ENCODE results near the gene TACSTD2.

Gene TACSTD2

GRCh38 chr1:58581641-58582040 lies 4.6 kb upstream of the TACSTD2 start:
- no peak for TF ChIP-seq POLR2AphosphoS5 (IDR thresholded peaks at IDR 0.05; ENCODE audit: low read depth, low read length)
- TF ChIP-seq SIN3A (IDR thresholded peaks at IDR 0.05; ENCODE audit: borderline replicate concordance, insufficient read depth, low read length): no peak
- no peak for TF ChIP-seq TAF1 (IDR thresholded peaks at IDR 0.05; ENCODE audit: borderline replicate concordance, insufficient read depth, low read length)

DNA sequence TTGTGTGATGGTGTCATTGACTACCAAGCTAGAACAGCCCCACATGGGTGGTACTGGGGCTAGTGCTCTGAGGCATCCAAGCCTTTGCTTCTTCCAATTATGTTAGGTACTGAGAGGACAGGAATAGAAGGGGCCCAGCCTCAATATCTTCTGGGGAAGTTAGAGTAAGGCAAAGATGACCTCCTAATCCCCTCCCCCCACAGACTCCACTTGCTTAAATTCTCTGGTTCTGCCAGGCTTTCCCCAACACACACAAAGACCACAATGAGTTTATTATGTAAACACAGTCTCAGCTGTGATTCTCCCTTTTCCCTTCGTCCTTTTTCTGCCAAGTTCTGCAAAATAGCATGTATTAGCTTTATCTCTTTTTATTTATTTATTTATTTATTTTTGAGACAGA lies 3.1 kb upstream of the TACSTD2 start:
- no peak for TF ChIP-seq SIN3A (IDR thresholded peaks at IDR 0.05; ENCODE audit: borderline replicate concordance, insufficient read depth, low read length)
- TF ChIP-seq FOXP2 (optimal IDR thresholded peaks at IDR 0.05; ENCODE audit: borderline replicate concordance, extremely low read depth, extremely low read length, insufficient read depth): no peak
- TF ChIP-seq TAF1 (IDR thresholded peaks at IDR 0.05; ENCODE audit: borderline replicate concordance, insufficient read depth, low read length): no peak
- TF ChIP-seq REST (IDR thresholded peaks at IDR 0.05; ENCODE audit: insufficient read depth in 1 of 2, low read depth in 2 of 2, low read length in 2 of 2): no peak
- TF ChIP-seq POLR2AphosphoS5 (IDR thresholded peaks at IDR 0.05; ENCODE audit: low read depth, low read length): no peak

GRCh38 chr1:58577654-58578030 lies 590 bp upstream of the TACSTD2 start:
- no peak for TF ChIP-seq SIN3A (IDR thresholded peaks at IDR 0.05; ENCODE audit: borderline replicate concordance, insufficient read depth, low read length)
- TF ChIP-seq REST (IDR thresholded peaks at IDR 0.05; ENCODE audit: insufficient read depth in 1 of 2, low read depth in 2 of 2, low read length in 2 of 2): no peak
- no peak for TF ChIP-seq POLR2AphosphoS5 (IDR thresholded peaks at IDR 0.05; ENCODE audit: low read depth, low read length)
- TF ChIP-seq FOXP2 (optimal IDR thresholded peaks at IDR 0.05; ENCODE audit: borderline replicate concordance, extremely low read depth, extremely low read length, insufficient read depth): no peak
- TF ChIP-seq TAF1 (IDR thresholded peaks at IDR 0.05; ENCODE audit: borderline replicate concordance, insufficient read depth, low read length): no peak

- TF ChIP-seq TAF1 (IDR thresholded peaks at IDR 0.05; ENCODE audit: borderline replicate concordance, insufficient read depth, low read length) (no peak), FOXP2 (optimal IDR thresholded peaks at IDR 0.05; ENCODE audit: borderline replicate concordance, extremely low read depth, extremely low read length, insufficient read depth) (no peak), SIN3A (IDR thresholded peaks at IDR 0.05; ENCODE audit: borderline replicate concordance, insufficient read depth, low read length) (no peak), POLR2AphosphoS5 (IDR thresholded peaks at IDR 0.05; ENCODE audit: low read depth, low read length) (no peak), REST (IDR thresholded peaks at IDR 0.05; ENCODE audit: insufficient read depth in 1 of 2, low read depth in 2 of 2, low read length in 2 of 2) (no peak)
Observed at GRCh38 chr1:58576325-58576726, 726 bp downstream of the TACSTD2 start.

- TF ChIP-seq REST (IDR thresholded peaks at IDR 0.05; ENCODE audit: insufficient read depth in 1 of 2, low read depth in 2 of 2, low read length in 2 of 2) (no peak), FOXP2 (optimal IDR thresholded peaks at IDR 0.05; ENCODE audit: borderline replicate concordance, extremely low read depth, extremely low read length, insufficient read depth) (no peak), POLR2AphosphoS5 (IDR thresholded peaks at IDR 0.05; ENCODE audit: low read depth, low read length) (no peak), TAF1 (IDR thresholded peaks at IDR 0.05; ENCODE audit: borderline replicate concordance, insufficient read depth, low read length) (no peak), SIN3A (IDR thresholded peaks at IDR 0.05; ENCODE audit: borderline replicate concordance, insufficient read depth, low read length) (no peak)
Observed at GRCh38 chr1:58575551-58576324, 1.3 kb downstream of the TACSTD2 start.

All from PFSK-1 (cell line).